Natural killer cell (primary cell): ENCODE measurements around the gene SH3BP2. TPM values are rescaled to one million over a fixed set of nuclear protein-coding genes. Genes with fewer than 3 reads are reported as not detected.

ENCODE experiments used
- ATAC-seq, 3 donors: fragments of 150-1000 bp in 2 of 3; fragments of 200-7000 bp in 1 of 3; cut with Tn5 transposase; 1 replicate in 1 of 3; 2 replicates in 2 of 3; pipeline ENCODE4 v1.10.0; 2021; ENCODE audit warnings: mild to moderate bottlenecking in 2 of 3, moderate library complexity in 2 of 3
- DNase-seq, 2 donors: peaks; one replicate each; pipeline versions ENCODE4 v3.0.0 to v3.0.0-alpha.2; 2013 to 2021; ENCODE audit warnings: mixed read lengths in 1 of 2
- H3K27ac ChIP-seq: one replicate; pipeline ENCODE4 v1.5.1; 2013; ENCODE audit warnings: mild to moderate bottlenecking, low read length
- H3K27me3 ChIP-seq: one replicate; pipeline ENCODE4 v1.6.1; 2013; ENCODE audit warnings: low read length; ENCODE audit not compliant: control insufficient read depth, insufficient read depth
- H3K36me3 ChIP-seq: one replicate; pipeline ENCODE4 v1.6.1; 2013; ENCODE audit warnings: low read length; ENCODE audit not compliant: control insufficient read depth, insufficient read depth
- H3K4me1 ChIP-seq: one replicate; pipeline ENCODE4 v1.6.1; 2013; ENCODE audit warnings: low read length; ENCODE audit not compliant: control insufficient read depth, insufficient read depth
- H3K4me3 ChIP-seq: one replicate; pipeline ENCODE4 v1.5.1; 2013; ENCODE audit warnings: low read length
- H3K9me3 ChIP-seq: one replicate; pipeline ENCODE4 v1.6.1; 2013; ENCODE audit warnings: low read length; ENCODE audit not compliant: control insufficient read depth, insufficient read depth
- H3K27ac Mint-ChIP-seq, 2 donors: one replicate each; pipeline ENCODE4 v1.8.0; 2022; ENCODE audit warnings: mild to moderate bottlenecking in 2 of 2, mixed read lengths in 2 of 2, moderate library complexity in 1 of 2
- H3K27me3 Mint-ChIP-seq, 2 donors: one replicate each; pipeline ENCODE4 v1.8.0; 2022; ENCODE audit warnings: low read depth in 2 of 2, mixed read lengths in 2 of 2
- H3K36me3 Mint-ChIP-seq: one replicate; pipeline ENCODE4 v1.8.0; 2022; ENCODE audit warnings: mixed read lengths
- H3K4me1 Mint-ChIP-seq, 2 donors: one replicate each; pipeline ENCODE4 v1.8.0; 2022; ENCODE audit warnings: mixed read lengths in 2 of 2
- H3K4me3 Mint-ChIP-seq: one replicate; pipeline ENCODE4 v1.8.0; 2022; ENCODE audit warnings: mild to moderate bottlenecking, moderate library complexity, mixed read lengths
- H3K9me3 Mint-ChIP-seq, 2 donors: one replicate each; pipeline ENCODE4 v1.8.0; 2022; ENCODE audit warnings: mixed read lengths in 2 of 2
- WGBS: methylation state at CpG from one replicate; pipeline ENCODE4 v1.1.7; 2013; ENCODE audit warnings: missing lambda C conversion rate; ENCODE audit not compliant: insufficient coverage; 5-methylcytosine and 5-hydroxymethylcytosine counted together
- intact Hi-C: fragments of 100-400 bp; cut with micrococcal nuclease; formaldehyde crosslinking; loops from one replicate; pipeline ENCODE4 v1.14.2; 2022
- total RNA-seq, 4 donors: library from RNA; stranded (reverse); fragments of 120-200 nt in 1 of 4; gene quantifications; one replicate each; pipeline versions ENCODE4 v1.2.3 to v1.2.4, GENCODE V29; 2013 to 2022
- TF ChIP-seq, protein P1 (sequence below): fragments of 200-600 bp; IDR thresholded peaks from one replicate; pipeline ENCODE4 v1.8.0; 2022; ENCODE audit warnings: antibody characterized with exemption

The SH3BP2 gene
- total RNA-seq, 3 donors from 2014 or later (not counting 1 experiment from before 2014, with no cell fraction given): 213 to 283 (median 221) TPM

DNA sequence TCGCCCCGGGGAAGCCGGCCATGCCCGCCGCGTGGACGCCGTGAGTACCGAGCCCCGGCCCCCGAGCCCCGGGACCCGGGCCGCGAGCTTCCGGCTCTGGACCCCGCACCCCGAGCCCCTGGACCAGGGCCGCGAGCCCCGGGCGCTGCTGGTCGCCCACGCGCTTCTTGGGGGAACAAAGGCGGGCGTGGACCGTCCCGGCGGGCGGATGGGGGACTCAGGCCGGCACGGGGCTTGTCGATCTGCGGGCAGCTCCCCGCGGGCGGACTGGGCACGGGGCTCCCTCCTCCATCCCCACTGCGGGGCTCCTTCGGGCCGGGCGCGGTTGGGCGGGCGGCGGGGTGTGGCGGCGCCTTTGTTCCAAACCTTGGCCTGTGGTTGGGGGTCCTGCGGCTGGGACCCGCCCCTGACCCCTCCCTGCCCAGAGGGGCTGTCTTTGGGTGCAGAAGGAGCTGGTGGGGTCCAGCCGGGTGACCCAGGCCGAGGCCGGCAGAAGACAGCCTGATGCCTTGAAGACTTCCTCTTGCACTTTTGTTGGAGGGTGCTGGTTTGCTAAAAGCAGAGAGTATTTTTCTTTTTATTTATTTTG lies 25.6 kb downstream of the SH3BP2 start:
- Histone ChIP-seq H3K4me1 (peaks cover 81% of the 10 kb centered on the region), H3K27ac (peak overlapping the region; percentile 45), H3K4me3 (peak overlapping the region; percentile 28), H3K27me3 (no peaks in the 10 kb centered on the region), H3K36me3 (peaks cover 48% of the 10 kb centered on the region), H3K9me3 (no peaks in the 10 kb centered on the region)
- no peaks in the 10 kb centered on the region for H3K9me3 Mint-ChIP-seq
- H3K4me1 Mint-ChIP-seq: peaks cover 57 to 78% of the 10 kb centered on the region in 2 donors
- WGBS: 2% methylated on average over 54 of the region's 54 CpGs
- intact Hi-C loops: loop anchor here (10.0 kb wide), 2 partner anchors 56 to 116 kb away; no protein-coding TSS in a partner anchor
- peak overlapping the region; percentile 82 to 89 for H3K27ac Mint-ChIP-seq
- TF ChIP-seq, protein P1, sequence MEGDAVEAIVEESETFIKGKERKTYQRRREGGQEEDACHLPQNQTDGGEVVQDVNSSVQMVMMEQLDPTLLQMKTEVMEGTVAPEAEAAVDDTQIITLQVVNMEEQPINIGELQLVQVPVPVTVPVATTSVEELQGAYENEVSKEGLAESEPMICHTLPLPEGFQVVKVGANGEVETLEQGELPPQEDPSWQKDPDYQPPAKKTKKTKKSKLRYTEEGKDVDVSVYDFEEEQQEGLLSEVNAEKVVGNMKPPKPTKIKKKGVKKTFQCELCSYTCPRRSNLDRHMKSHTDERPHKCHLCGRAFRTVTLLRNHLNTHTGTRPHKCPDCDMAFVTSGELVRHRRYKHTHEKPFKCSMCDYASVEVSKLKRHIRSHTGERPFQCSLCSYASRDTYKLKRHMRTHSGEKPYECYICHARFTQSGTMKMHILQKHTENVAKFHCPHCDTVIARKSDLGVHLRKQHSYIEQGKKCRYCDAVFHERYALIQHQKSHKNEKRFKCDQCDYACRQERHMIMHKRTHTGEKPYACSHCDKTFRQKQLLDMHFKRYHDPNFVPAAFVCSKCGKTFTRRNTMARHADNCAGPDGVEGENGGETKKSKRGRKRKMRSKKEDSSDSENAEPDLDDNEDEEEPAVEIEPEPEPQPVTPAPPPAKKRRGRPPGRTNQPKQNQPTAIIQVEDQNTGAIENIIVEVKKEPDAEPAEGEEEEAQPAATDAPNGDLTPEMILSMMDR: no peak
- H3K27me3 Mint-ChIP-seq: no peaks in the 10 kb centered on the region
- DNase-seq (no peak), ATAC-seq (no peak)
- H3K4me3 Mint-ChIP-seq: peak overlapping the region; percentile 85
- H3K36me3 Mint-ChIP-seq: no peaks in the 10 kb centered on the region

DNA sequence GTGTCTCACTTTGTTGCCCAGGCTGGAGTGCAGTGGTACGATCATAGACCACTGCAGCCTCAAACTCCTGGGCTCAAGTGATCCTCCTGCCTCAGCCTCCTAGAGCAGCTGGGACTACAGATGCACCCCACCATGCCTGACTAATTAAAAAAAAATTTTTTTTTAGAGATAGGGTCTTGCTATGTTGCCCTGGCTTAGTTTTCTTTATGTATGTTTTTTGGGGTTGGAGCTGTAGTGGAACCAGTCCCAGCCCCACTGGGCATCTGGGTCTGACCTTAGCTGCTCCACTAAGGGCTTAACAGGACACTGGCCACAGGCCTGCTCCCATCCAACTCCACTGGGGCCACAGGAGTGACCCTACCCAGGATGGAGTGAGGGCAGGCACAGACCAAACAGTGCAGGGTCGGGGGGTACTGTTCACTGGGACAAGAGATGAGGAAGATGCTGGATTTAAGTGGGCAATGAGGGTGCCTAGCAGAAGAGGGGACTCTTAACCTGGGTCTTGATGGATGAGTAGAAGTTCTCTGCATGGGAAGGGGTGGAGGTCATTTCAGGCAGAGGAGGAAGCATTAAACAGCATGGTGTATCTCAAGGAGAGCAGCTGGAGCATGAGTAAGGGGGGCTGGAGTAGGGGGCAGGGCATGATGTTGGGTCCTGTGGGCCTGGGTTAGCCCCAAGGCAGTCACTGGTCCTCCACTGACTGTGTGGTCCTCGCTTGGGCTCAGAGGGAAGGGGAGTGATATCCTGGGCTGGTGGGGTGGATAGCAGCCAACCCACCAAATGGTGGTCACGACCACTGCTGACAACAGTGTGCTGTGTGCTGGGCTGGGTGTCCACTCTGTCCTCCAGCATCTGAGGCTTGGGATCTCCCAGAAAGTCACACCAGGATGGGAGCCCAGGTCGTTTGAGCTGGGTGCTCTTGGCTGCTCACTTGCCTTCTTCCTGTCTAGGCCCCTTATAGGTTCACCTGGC lies 26.6 kb downstream of the SH3BP2 start:
- TF ChIP-seq, protein P1: no peak
- no peak for ATAC-seq

DNA sequence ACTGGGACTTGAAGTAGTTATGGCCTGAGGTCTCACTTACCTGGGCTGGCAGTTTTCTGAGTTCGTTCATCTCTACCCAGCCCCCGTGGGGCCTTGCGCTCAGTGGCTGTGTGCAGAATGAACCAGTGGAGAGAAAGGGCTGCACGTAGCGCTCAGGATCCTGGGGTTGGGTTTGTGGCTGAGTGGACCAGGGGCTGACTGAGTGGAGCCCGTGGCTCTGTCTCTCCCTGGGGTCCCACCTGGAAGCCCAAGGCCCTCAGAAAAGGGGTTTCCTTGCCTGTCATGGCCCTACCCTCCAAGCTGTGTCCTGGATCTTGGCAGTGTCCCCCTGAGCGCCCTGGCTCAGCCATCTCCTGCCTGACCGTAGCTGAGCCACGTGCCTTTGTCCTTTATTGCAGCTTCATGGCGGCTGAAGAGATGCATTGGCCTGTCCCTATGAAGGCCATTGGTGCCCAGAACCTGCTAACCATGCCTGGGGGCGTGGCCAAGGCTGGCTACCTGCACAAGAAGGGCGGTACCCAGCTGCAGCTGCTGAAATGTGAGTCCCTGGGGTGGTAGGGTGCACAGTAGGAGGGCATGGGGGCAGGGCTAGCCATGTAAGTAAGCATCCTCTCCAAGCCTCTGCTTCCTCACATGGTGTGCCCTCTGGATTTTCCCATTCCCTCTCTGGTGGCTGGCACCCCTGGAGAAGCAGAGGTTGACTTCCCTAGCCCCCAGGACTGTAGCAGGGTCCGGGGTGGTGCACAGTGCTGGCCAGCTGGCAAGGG lies 27.5 kb downstream of the SH3BP2 start:
- no peak overlapping the region for H3K4me3 ChIP-seq
- intact Hi-C loops: no loop called here
- TF ChIP-seq, protein P1: no peak
- peaks cover 69% of the 10 kb centered on the region for H3K4me1 ChIP-seq
- H3K36me3 ChIP-seq: peaks cover 55% of the 10 kb centered on the region
- Mint-ChIP-seq H3K4me1 (peaks cover 42 to 77% of the 10 kb centered on the region in 2 donors), H3K36me3 (no peaks in the 10 kb centered on the region), H3K27ac (peak overlapping the region; percentile 82 to 89), H3K27me3 (no peaks in the 10 kb centered on the region), H3K9me3 (no peaks in the 10 kb centered on the region), H3K4me3 (peak overlapping the region; percentile 85)
- 87% methylated on average over 13 of the region's 13 CpGs for WGBS
- no peaks in the 10 kb centered on the region for H3K9me3 ChIP-seq
- DNase-seq: no peak
- no peak for ATAC-seq
- no peaks in the 10 kb centered on the region for H3K27me3 ChIP-seq
- H3K27ac ChIP-seq: peak overlapping the region; percentile 48

More for the DNA sequence above, 26.6 kb downstream of the SH3BP2 start:
- Histone ChIP-seq H3K4me1 (peaks cover 78% of the 10 kb centered on the region), H3K4me3 (no peak overlapping the region), H3K27me3 (no peaks in the 10 kb centered on the region), H3K36me3 (peaks cover 55% of the 10 kb centered on the region), H3K27ac (peak overlapping the region; percentile 48), H3K9me3 (no peaks in the 10 kb centered on the region)
- Mint-ChIP-seq H3K9me3 (no peaks in the 10 kb centered on the region), H3K4me3 (peak overlapping the region; percentile 85), H3K36me3 (no peaks in the 10 kb centered on the region), H3K27me3 (no peaks in the 10 kb centered on the region), H3K27ac (peak overlapping the region; percentile 82 to 89), H3K4me1 (peaks cover 47 to 78% of the 10 kb centered on the region in 2 donors)
- no peak for DNase-seq
- 60% methylated on average over 5 of the region's 5 CpGs for WGBS
- intact Hi-C loops: loop anchor here (10.0 kb wide), 2 partner anchors 55 to 115 kb away; no protein-coding TSS in a partner anchor
